ENCODE measurements around the gene UMPS. TPM values are rescaled to one million over a fixed set of nuclear protein-coding genes. Genes with fewer than 3 reads are reported as not detected.
"Not testable (repeated sequence)": the region's sequence is repeated elsewhere in the genome, so short reads cannot be mapped to it uniquely, and the experiment has no call there.

Gene UMPS
- total RNA-seq, 1 experiment from 2014 or later = 118 TPM

- H3K4me3 ChIP-seq (ENCODE audit: low read depth, low read length, poor library complexity, severe bottlenecking) = no peak overlapping the region
- H3K9me3 ChIP-seq (ENCODE audit: low read depth, low read length, poor library complexity, severe bottlenecking) = no peaks in the 10 kb centered on the region
- peak overlapping the region; percentile 12 for H3K27ac ChIP-seq (ENCODE audit: low read depth, low read length, poor library complexity, severe bottlenecking)
- POLR2A ChIA-PET (ENCODE audit: low non-redundant PET) = no interaction called here
- no TSS peak for BruUV-seq (replicated peaks)
- H3K27me3 ChIP-seq (replicated peaks; ENCODE audit: insufficient read depth, low read depth, low read length, poor library complexity) = no peaks in the 10 kb centered on the region
- intact Hi-C loops (cut with micrococcal nuclease; ENCODE audit: unreplicated experiment) = no loop called here
- CTCF ChIA-PET = no interaction called here
- no peaks in the 10 kb centered on the region for H3K36me3 ChIP-seq (ENCODE audit: insufficient read depth, low read length, poor library complexity, severe bottlenecking)
- no peak for DNase-seq (ENCODE audit: low spot score)
- TF ChIP-seq CTCF (conservative IDR thresholded peaks at IDR 0.05; ENCODE audit: low read depth, low read length) (no peak), EZH2 (IDR thresholded peaks at IDR 0.05; ENCODE audit: borderline replicate concordance, low read depth, low read length, poor library complexity, severe bottlenecking) (no peak)
- H3K4me1 ChIP-seq (ENCODE audit: insufficient read depth, low read length, poor library complexity, severe bottlenecking) = peaks cover 49% of the 10 kb centered on the region
Measured at GRCh38 chr3:124781476-124782376, 51.5 kb downstream of the UMPS start.

DNA sequence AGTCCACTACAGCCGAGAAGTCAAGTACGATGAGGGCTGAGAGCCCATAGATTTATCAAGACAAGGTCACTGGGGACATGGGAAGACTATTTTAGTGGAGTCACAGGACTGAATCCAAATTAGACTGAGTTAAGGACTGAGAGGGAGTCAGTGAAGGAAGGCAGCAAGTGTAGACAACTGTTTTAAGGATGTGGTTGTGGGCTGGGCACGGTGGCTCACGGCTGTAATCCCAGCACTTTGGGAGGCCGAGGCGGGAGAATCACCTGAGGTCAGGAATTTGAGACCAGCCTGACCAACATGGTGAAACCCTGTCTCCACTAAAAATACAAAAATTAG, 52.1 kb downstream of the UMPS start:
- H3K27ac ChIP-seq (ENCODE audit: low read depth, low read length, poor library complexity, severe bottlenecking); H3K36me3 ChIP-seq (ENCODE audit: insufficient read depth, low read length, poor library complexity, severe bottlenecking): not testable (repeated sequence)

DNA sequence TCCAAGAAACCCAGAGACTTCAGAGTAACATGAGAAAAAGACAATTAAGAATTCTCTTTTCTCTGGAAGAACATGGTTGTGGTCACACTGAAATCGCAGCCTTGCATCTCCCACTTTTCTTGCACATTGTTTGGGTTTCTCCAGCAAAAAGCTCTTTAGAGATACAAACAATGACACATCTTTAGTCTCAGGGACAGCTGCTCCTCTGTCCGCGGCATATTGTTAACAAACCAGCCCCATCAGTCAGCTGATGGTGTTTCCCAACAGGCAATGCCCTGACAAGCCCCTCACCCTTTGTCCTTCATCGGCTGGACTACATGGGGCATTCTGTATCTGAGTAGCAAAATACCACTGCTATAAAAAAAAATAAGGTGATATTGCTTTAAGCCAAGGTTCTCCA, 53.4 kb downstream of the UMPS start:
- POLR2A ChIA-PET (ENCODE audit: low non-redundant PET) = no interaction called here
- intact Hi-C loops (cut with micrococcal nuclease; ENCODE audit: unreplicated experiment) = no loop called here
- TF ChIP-seq CTCF (conservative IDR thresholded peaks at IDR 0.05; ENCODE audit: low read depth, low read length) (no peak), EZH2 (IDR thresholded peaks at IDR 0.05; ENCODE audit: borderline replicate concordance, low read depth, low read length, poor library complexity, severe bottlenecking) (no peak)
- no peak overlapping the region for H3K4me3 ChIP-seq (ENCODE audit: low read depth, low read length, poor library complexity, severe bottlenecking)
- CTCF ChIA-PET = no interaction called here
- H3K4me1 ChIP-seq (ENCODE audit: insufficient read depth, low read length, poor library complexity, severe bottlenecking) = peaks cover 41% of the 10 kb centered on the region
- DNase-seq (ENCODE audit: low spot score) = no peak
- no peaks in the 10 kb centered on the region for H3K27me3 ChIP-seq (replicated peaks; ENCODE audit: insufficient read depth, low read depth, low read length, poor library complexity)
- BruUV-seq (replicated peaks) = no TSS peak
- H3K27ac ChIP-seq (ENCODE audit: low read depth, low read length, poor library complexity, severe bottlenecking) = no peak overlapping the region
- no peaks in the 10 kb centered on the region for H3K36me3 ChIP-seq (ENCODE audit: insufficient read depth, low read length, poor library complexity, severe bottlenecking)
- H3K9me3 ChIP-seq (ENCODE audit: low read depth, low read length, poor library complexity, severe bottlenecking) = no peaks in the 10 kb centered on the region

More for the DNA sequence above, 52.1 kb downstream of the UMPS start:
- peaks cover 47% of the 10 kb centered on the region for H3K4me1 ChIP-seq (ENCODE audit: insufficient read depth, low read length, poor library complexity, severe bottlenecking)
- BruUV-seq (replicated peaks); POLR2A ChIA-PET (ENCODE audit: low non-redundant PET); DNase-seq (ENCODE audit: low spot score); H3K9me3 ChIP-seq (ENCODE audit: low read depth, low read length, poor library complexity, severe bottlenecking); CTCF ChIA-PET; H3K4me3 ChIP-seq (ENCODE audit: low read depth, low read length, poor library complexity, severe bottlenecking); H3K27me3 ChIP-seq (replicated peaks; ENCODE audit: insufficient read depth, low read depth, low read length, poor library complexity); intact Hi-C loops (cut with micrococcal nuclease; ENCODE audit: unreplicated experiment): not testable (repeated sequence)
